Mesothelial cell of epicardium (in vitro differentiated cells): ENCODE measurements around the gene ITGA8. TPM values are rescaled to one million over a fixed set of nuclear protein-coding genes. Genes with fewer than 3 reads are reported as not detected.
A peak's percentile ranks its signal among the peaks of the same experiment; 100 is the strongest.

ENCODE experiments used
- DNase-seq, 2 experiments: peaks; one replicate each; pipeline ENCODE4 v3.0.0; 2021; ENCODE audit warnings: low spot score in 2 of 2; ENCODE audit not compliant: unreplicated experiment in 2 of 2
- H3K27ac Mint-ChIP-seq: 2 replicates; pipeline ENCODE4 v1.8.0; 2021; ENCODE audit warnings: mixed read lengths
- H3K27me3 Mint-ChIP-seq: 2 replicates; pipeline ENCODE4 v1.8.0; 2021; ENCODE audit warnings: low read depth, mixed read lengths
- H3K36me3 Mint-ChIP-seq: 2 replicates; pipeline ENCODE4 v1.8.0; 2021; ENCODE audit warnings: mixed read lengths
- H3K4me1 Mint-ChIP-seq: 2 replicates; pipeline ENCODE4 v1.8.0; 2021; ENCODE audit warnings: mixed read lengths
- H3K4me3 Mint-ChIP-seq: 2 replicates; pipeline ENCODE4 v1.8.0; 2021; ENCODE audit warnings: mild to moderate bottlenecking, moderate library complexity, mixed read lengths
- H3K9me3 Mint-ChIP-seq: 2 replicates; pipeline ENCODE4 v1.8.0; 2021; ENCODE audit warnings: mixed read lengths
- total RNA-seq: library from RNA; stranded (reverse); gene quantifications from 3 replicates; pipeline ENCODE4 v1.2.1, GENCODE V29; 2021
- TF ChIP-seq, protein P1 (sequence below): fragments of 200-600 bp; sonication (generic); IDR thresholded peaks from one replicate; pipeline ENCODE4 v1.5.0; 2021; ENCODE audit warnings: antibody characterized with exemption; ENCODE audit not compliant: unreplicated experiment

Gene ITGA8
- total RNA-seq, 1 donor from 2014 or later: 21.7 TPM

DNA sequence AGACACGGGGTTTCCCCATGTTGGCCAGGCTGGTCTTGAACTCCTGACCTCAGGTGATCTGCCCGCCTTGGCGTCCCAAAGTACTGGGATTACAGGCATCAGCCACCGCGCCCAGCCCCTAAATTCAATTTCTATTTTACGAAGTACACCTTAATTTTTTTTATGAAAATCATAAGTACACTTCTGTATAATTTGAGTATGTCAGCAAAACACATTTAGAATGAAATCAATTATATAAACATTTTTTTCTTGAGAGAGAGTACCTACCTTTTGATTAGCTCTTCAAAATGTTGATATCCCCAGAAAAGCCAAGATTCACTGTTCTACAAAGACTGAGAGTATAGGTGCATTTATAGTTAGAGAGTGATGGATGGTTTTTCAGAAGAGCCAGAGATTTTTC is 20.5 kb upstream of the ITGA8 start:
- peaks cover 9% of the 10 kb centered on the region for H3K27me3 Mint-ChIP-seq

GRCh38 chr10:15739254-15739970 is 19.7 kb upstream of the ITGA8 start:
- Mint-ChIP-seq H3K4me1 (peaks cover 6% of the 10 kb centered on the region), H3K4me3 (no peak overlapping the region), H3K36me3 (no peaks in the 10 kb centered on the region), H3K27me3 (peaks cover 9% of the 10 kb centered on the region), H3K9me3 (no peaks in the 10 kb centered on the region), H3K27ac (no peak overlapping the region)
- no peak for DNase-seq
- TF ChIP-seq, protein P1, sequence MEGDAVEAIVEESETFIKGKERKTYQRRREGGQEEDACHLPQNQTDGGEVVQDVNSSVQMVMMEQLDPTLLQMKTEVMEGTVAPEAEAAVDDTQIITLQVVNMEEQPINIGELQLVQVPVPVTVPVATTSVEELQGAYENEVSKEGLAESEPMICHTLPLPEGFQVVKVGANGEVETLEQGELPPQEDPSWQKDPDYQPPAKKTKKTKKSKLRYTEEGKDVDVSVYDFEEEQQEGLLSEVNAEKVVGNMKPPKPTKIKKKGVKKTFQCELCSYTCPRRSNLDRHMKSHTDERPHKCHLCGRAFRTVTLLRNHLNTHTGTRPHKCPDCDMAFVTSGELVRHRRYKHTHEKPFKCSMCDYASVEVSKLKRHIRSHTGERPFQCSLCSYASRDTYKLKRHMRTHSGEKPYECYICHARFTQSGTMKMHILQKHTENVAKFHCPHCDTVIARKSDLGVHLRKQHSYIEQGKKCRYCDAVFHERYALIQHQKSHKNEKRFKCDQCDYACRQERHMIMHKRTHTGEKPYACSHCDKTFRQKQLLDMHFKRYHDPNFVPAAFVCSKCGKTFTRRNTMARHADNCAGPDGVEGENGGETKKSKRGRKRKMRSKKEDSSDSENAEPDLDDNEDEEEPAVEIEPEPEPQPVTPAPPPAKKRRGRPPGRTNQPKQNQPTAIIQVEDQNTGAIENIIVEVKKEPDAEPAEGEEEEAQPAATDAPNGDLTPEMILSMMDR: no peak

More for the DNA sequence above, 20.5 kb upstream of the ITGA8 start:
- TF ChIP-seq, protein P1: no peak
- H3K9me3 Mint-ChIP-seq: no peaks in the 10 kb centered on the region
- DNase-seq: no peak
- H3K4me3 Mint-ChIP-seq: no peak overlapping the region
- peaks cover 6% of the 10 kb centered on the region for H3K4me1 Mint-ChIP-seq
- H3K36me3 Mint-ChIP-seq: no peaks in the 10 kb centered on the region
- H3K27ac Mint-ChIP-seq: no peak overlapping the region

DNA sequence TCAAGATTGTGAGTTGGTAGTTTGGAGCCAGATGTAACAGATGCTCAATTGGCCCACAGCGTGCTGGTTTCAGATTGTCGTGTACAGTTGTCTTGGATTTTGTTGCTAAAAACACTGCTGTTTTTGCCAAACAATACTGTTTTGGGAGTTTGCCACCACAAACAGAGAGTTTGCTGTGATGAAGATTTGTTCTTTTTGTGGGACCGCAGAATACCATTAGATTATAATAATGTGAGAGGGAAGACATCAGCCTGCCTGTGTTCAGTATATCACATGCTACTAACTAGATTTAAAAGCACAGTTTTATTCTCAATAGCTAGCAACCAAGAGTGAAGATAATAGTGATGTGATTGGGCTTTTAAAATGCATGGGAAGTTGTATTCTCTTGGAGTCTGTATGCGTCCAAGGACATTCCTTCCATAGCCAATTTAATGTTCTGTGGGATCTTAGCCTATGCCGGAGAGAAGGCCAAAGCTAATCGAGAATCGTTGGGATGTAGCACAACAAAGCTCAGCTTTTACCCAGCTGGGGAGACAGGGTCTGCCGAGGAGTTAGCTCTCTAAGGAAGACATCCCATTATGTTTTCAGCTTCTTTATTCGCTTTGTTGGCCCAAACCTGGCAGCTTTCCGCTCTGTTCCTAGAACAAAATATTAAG is 18.7 kb upstream of the ITGA8 start:
- Mint-ChIP-seq H3K27me3 (peaks cover 9% of the 10 kb centered on the region), H3K4me1 (peaks cover 6% of the 10 kb centered on the region), H3K27ac (peak overlapping the region; percentile 8), H3K4me3 (no peak overlapping the region), H3K9me3 (no peaks in the 10 kb centered on the region), H3K36me3 (no peaks in the 10 kb centered on the region)
- TF ChIP-seq, protein P1: no peak
- no peak for DNase-seq

DNA sequence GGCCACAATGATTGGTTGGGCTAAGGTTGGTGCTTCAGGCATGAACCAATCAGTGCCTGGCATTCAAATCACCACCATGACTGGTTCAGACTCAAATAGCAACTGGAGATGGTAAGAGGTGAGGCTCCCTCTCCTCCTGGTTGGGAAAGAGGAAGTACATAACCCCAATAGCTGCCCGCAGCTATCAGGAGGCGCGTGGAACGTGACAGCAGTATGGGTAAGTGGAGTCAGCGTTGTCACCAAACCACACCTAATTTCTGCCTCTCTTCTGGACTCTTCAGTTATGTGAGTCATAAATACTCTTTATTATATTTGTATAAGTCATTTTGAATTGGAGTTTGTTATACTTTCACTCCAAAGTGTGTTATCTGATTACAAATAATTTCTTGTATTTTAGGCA is 17.9 kb upstream of the ITGA8 start:
- no peak overlapping the region for H3K27ac Mint-ChIP-seq
- peaks cover 9% of the 10 kb centered on the region for H3K27me3 Mint-ChIP-seq
- H3K36me3 Mint-ChIP-seq: no peaks in the 10 kb centered on the region
- TF ChIP-seq, protein P1: no peak
- H3K4me3 Mint-ChIP-seq: no peak overlapping the region
- H3K9me3 Mint-ChIP-seq: no peaks in the 10 kb centered on the region
- no peak for DNase-seq
- peaks cover 6% of the 10 kb centered on the region for H3K4me1 Mint-ChIP-seq

DNA sequence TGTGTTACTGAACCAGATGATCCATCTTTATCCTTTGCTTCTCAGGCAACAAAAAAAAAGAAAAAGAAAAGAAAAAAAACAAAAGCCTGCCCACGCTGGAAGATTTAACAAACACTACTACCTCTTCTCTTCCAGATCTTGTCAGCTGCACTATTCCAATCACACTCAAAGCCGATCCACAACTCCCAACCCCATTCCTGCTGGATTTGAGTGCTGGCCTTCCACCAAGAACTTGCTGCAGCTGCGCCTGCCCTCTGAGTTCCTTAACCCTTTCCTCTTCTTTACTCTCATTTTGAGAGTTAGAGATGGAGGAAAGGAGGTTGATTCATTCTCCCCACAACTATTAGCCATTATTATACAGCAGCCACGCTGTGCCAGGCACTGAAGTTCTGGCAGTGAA is 16.0 kb upstream of the ITGA8 start:
- Mint-ChIP-seq H3K27me3 (peaks cover 5% of the 10 kb centered on the region), H3K36me3 (peaks cover 2% of the 10 kb centered on the region), H3K4me3 (no peak overlapping the region), H3K9me3 (peaks cover 15% of the 10 kb centered on the region), H3K4me1 (peaks cover 6% of the 10 kb centered on the region), H3K27ac (peak overlapping the region; percentile 62)
- TF ChIP-seq, protein P1: no peak
- no peak for DNase-seq
